Keratinocyte (primary cell): ENCODE data around the gene SHC3. TPM values are rescaled to one million over a fixed set of nuclear protein-coding genes. Genes with fewer than 3 reads are reported as not detected.

ENCODE experiments used
- DNase-seq: peaks from one replicate; pipeline ENCODE4 v3.0.0-alpha.2; 2011; ENCODE audit warnings: low read depth, missing footprints, low spot score
- FAIRE-seq: peaks from 2 replicates; lab custom pipeline; 2011; peaks lifted over from hg19 to GRCh38; lab: Jason Lieb, UNC
- H2AFZ ChIP-seq: 2 replicates; pipeline ENCODE4 v1.6.0; 2012; ENCODE audit warnings: low read length, control low read depth, inconsistent platforms; ENCODE audit not compliant: control insufficient read depth
- H3K27ac ChIP-seq: 2 replicates; pipeline ENCODE4 v1.5.1; 2011; ENCODE audit warnings: low read length; ENCODE audit not compliant: control insufficient read depth, insufficient read depth
- H3K27me3 ChIP-seq: 3 replicates; pipeline ENCODE4 v1.6.0; 2011; ENCODE audit warnings: low read length; ENCODE audit not compliant: control insufficient read depth, insufficient read depth; ENCODE audit errors: extremely low read depth
- H3K36me3 ChIP-seq, 2 experiments: 2 replicates in 1 of 2; 3 replicates in 1 of 2; pipeline ENCODE4 v1.5.1; 2011; ENCODE audit warnings: low read length in 2 of 2, mild to moderate bottlenecking in 1 of 2; ENCODE audit not compliant: control insufficient read depth in 2 of 2, insufficient read depth in 2 of 2; ENCODE audit errors: extremely low read depth in 1 of 2
- H3K4me1 ChIP-seq: 3 replicates; pipeline ENCODE4 v1.5.1; 2011; ENCODE audit warnings: low read length; ENCODE audit not compliant: control insufficient read depth, insufficient read depth; ENCODE audit errors: extremely low read depth
- H3K4me2 ChIP-seq: 3 replicates; pipeline ENCODE4 v1.6.0; 2011; ENCODE audit warnings: low read depth, low read length; ENCODE audit not compliant: control insufficient read depth, insufficient read depth; ENCODE audit errors: extremely low read depth
- H3K4me3 ChIP-seq, 3 experiments: fragments of 200-600 bp in 1 of 3; sonication (generic) in 1 of 3; 2 replicates in 2 of 3; 3 replicates in 1 of 3; pipeline ENCODE4 v1.5.1; 2011 to 2016; ENCODE audit warnings: low read length in 3 of 3, mild to moderate bottlenecking in 3 of 3, control low read depth in 2 of 3, inconsistent platforms in 1 of 3, low read depth in 1 of 3, mixed read lengths in 1 of 3, mixed run types in 1 of 3, moderate library complexity in 1 of 3; ENCODE audit not compliant: control insufficient read depth in 2 of 3, insufficient read depth in 2 of 3; ENCODE audit errors: extremely low read depth in 1 of 3
- H3K79me2 ChIP-seq: 2 replicates; pipeline ENCODE4 v1.6.0; 2012; ENCODE audit warnings: low read length; ENCODE audit not compliant: control insufficient read depth, insufficient read depth
- H3K9ac ChIP-seq: 3 replicates; pipeline ENCODE4 v1.6.0; 2011; ENCODE audit warnings: low read length; ENCODE audit not compliant: control insufficient read depth, insufficient read depth; ENCODE audit errors: extremely low read depth
- H3K9me1 ChIP-seq: 3 replicates; pipeline ENCODE4 v1.6.0; 2011; ENCODE audit warnings: low read length; ENCODE audit not compliant: control insufficient read depth, insufficient read depth; ENCODE audit errors: extremely low read depth
- H3K9me3 ChIP-seq: 2 replicates; pipeline ENCODE4 v1.5.1; 2012; ENCODE audit warnings: low read depth, low read length; ENCODE audit not compliant: control insufficient read depth
- H4K20me1 ChIP-seq: 3 replicates; pipeline ENCODE4 v1.6.0; 2011; ENCODE audit warnings: low read length; ENCODE audit not compliant: control insufficient read depth, insufficient read depth; ENCODE audit errors: extremely low read depth
- EZH2 ChIP-seq: IDR thresholded peaks from one replicate; pipeline ENCODE4 v1.6.1; 2012; ENCODE audit warnings: inconsistent platforms, mild to moderate bottlenecking, low read length, moderate library complexity
- dilution Hi-C: fragments of 300-500 bp; cut with MboI; formaldehyde crosslinking; loops from one replicate; pipeline ENCODE4 v1.7.0; 2020; ENCODE audit warnings: low sequenced_read_pairs; ENCODE audit not compliant: extremely low pct_ligation_motif_present
- polyA plus RNA-seq, 5 experiments: library from polyadenylated mRNA; depleted of rRNA in 3 of 5; stranded (reverse) in 3 of 5; stranded (forward) in 1 of 5; unstranded in 1 of 5; fragments of >200 nt; gene quantifications; 1 replicate in 1 of 5; 2 replicates in 3 of 5; 3 replicates in 1 of 5; pipeline versions ENCODE4 v1.2.1 to v1.2.3, GENCODE V29; 2011 to 2012; ENCODE audit warnings: missing spikeins in 2 of 5, low read depth in 1 of 5, low replicate concordance in 1 of 5
- TF ChIP-seq, protein P1 (sequence below), 3 experiments: IDR thresholded peaks in 1 of 3; conservative IDR thresholded peaks in 1 of 3; optimal IDR thresholded peaks in 1 of 3; 2 replicates in 2 of 3; 3 replicates in 1 of 3; pipeline versions ENCODE3 to v1.5.1; 2011; ENCODE audit warnings: low read length in 3 of 3, mild to moderate bottlenecking in 3 of 3, moderate library complexity in 2 of 3, control low read depth in 1 of 3, inconsistent platforms in 1 of 3; ENCODE audit not compliant: insufficient read depth in 2 of 3; ENCODE audit errors: extremely low read depth in 1 of 3

The SHC3 gene
- polyA plus RNA-seq, 1 donor (not counting 4 experiments of a cell fraction or from before 2014, with no cell fraction given): 0.03 TPM

DNA sequence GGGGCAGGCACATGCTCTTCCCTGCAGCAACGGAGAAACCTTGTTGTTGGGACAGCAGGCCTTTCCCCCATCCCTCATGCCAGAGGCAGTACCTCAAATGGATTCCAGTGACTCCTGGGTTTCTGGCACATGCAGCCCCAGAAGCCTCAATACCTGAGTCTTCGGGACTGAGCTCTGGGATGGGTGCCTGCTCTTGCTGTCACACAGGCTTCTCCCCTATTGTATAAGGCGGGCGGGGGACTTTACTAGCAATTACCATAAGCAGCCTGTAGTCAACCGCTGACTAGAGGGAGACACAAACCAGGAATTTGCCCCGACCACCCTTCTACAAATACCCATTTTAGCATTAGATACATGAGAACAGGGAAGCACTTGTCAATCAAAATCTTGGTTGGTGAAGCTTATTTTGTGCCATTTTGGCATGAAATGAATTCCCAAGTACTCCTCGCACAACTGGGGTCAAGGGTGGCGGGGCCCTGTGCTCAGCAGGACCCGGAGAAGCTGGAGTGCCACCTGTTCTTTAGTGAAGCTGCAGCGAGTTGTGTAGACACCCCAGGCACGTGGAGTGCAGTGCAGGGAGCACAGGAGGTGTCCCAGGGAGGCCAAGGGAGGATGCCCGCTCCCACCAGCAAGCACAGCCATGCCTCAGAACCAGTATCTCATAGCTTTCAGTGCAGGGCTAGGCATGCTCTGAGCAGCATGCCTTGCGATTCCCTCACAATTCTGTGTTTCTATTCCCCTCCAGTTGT is 166.2 kb downstream of the SHC3 start:
- TF ChIP-seq, protein P1, sequence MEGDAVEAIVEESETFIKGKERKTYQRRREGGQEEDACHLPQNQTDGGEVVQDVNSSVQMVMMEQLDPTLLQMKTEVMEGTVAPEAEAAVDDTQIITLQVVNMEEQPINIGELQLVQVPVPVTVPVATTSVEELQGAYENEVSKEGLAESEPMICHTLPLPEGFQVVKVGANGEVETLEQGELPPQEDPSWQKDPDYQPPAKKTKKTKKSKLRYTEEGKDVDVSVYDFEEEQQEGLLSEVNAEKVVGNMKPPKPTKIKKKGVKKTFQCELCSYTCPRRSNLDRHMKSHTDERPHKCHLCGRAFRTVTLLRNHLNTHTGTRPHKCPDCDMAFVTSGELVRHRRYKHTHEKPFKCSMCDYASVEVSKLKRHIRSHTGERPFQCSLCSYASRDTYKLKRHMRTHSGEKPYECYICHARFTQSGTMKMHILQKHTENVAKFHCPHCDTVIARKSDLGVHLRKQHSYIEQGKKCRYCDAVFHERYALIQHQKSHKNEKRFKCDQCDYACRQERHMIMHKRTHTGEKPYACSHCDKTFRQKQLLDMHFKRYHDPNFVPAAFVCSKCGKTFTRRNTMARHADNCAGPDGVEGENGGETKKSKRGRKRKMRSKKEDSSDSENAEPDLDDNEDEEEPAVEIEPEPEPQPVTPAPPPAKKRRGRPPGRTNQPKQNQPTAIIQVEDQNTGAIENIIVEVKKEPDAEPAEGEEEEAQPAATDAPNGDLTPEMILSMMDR (optimal IDR thresholded peaks at IDR 0.05 in 1 of 3, IDR thresholded peaks at IDR 0.05 in 1 of 3, conservative IDR thresholded peaks at IDR 0.05 in 1 of 3; ENCODE audit: extremely low read depth in 1 of 3, insufficient read depth in 2 of 3, low read length in 3 of 3): no peak
- TF ChIP-seq EZH2: no peak
- Histone ChIP-seq H3K27me3 (no peaks in the 10 kb centered on the region), H3K36me3 (no peaks in the 10 kb centered on the region), H2AFZ (no peak overlapping the region), H3K4me2 (no peak overlapping the region), H4K20me1 (no peaks in the 10 kb centered on the region), H3K9ac (no peak overlapping the region), H3K4me1 (peaks cover 5% of the 10 kb centered on the region), H3K79me2 (no peaks in the 10 kb centered on the region), H3K9me3 (no peaks in the 10 kb centered on the region), H3K4me3 (no peak overlapping the region), H3K27ac (no peak overlapping the region), H3K9me1 (no peaks in the 10 kb centered on the region)
- dilution Hi-C loops: no loop called here
- FAIRE-seq: no peak
- DNase-seq: no peak

DNA sequence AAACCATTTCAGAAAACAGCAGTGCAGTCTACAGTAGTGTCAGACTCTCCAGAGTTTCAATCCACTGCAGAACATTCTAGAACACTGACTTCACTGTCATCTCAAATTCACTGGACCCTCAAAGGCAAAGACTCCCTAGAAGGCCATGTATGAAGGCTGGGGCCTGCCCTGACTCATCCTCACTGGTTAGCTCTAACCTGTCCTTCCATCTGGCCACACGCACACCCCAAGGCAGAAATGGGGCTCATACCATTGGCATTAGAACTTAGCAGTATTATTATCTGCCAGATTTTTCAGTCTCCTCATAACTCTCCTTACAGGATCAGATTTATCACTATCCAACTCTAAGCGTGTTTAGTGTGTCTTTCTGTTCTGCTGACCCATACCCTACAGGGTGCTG is 166.9 kb downstream of the SHC3 start:
- H3K4me3 ChIP-seq: no peak overlapping the region
- no peaks in the 10 kb centered on the region for H4K20me1 ChIP-seq
- no peak overlapping the region for H2AFZ ChIP-seq
- dilution Hi-C loops: no loop called here
- DNase-seq (no peak), FAIRE-seq (no peak)
- H3K27me3 ChIP-seq: no peaks in the 10 kb centered on the region
- H3K9me1 ChIP-seq: no peaks in the 10 kb centered on the region
- H3K9ac ChIP-seq: no peak overlapping the region
- H3K4me1 ChIP-seq: peaks cover 5% of the 10 kb centered on the region
- H3K79me2 ChIP-seq: no peaks in the 10 kb centered on the region
- H3K9me3 ChIP-seq: no peaks in the 10 kb centered on the region
- H3K4me2 ChIP-seq: no peak overlapping the region
- no peaks in the 10 kb centered on the region for H3K36me3 ChIP-seq
- no peak overlapping the region for H3K27ac ChIP-seq
- TF ChIP-seq, protein P1 (optimal IDR thresholded peaks at IDR 0.05 in 1 of 3, IDR thresholded peaks at IDR 0.05 in 1 of 3, conservative IDR thresholded peaks at IDR 0.05 in 1 of 3; ENCODE audit: extremely low read depth in 1 of 3, insufficient read depth in 2 of 3, low read length in 3 of 3): no peak
- TF ChIP-seq EZH2: no peak
